Upper lobe of left lung (tissue), 6 donors: ENCODE data around the gene DNAJC3. TPM values are rescaled to one million over a fixed set of nuclear protein-coding genes. Genes with fewer than 3 reads are reported as not detected.
"Not testable (repeated sequence)": the region's sequence is repeated elsewhere in the genome, so short reads cannot be mapped to it uniquely, and the experiment has no call there.

Experiments
- ATAC-seq, 2 donors: fragments of 200-7000 bp; cut with Tn5 transposase; one replicate each; pipeline ENCODE4 v1.9.1; 2022; ENCODE audit warnings: mild to moderate bottlenecking in 2 of 2, moderate library complexity in 2 of 2; ENCODE audit not compliant: low FRiP score in 2 of 2
- DNase-seq, 2 donors: peaks; one replicate each; pipeline ENCODE4 v3.0.0-alpha.2; 2019 to 2020
- H3K27ac ChIP-seq, 4 donors: fragments of 200-600 bp; sonication (generic); one replicate each; pipeline ENCODE4 v1.5.1; 2016 to 2019
- H3K27me3 ChIP-seq, 4 donors: fragments of 200-600 bp; sonication (generic); one replicate each; pipeline ENCODE4 v1.5.1; 2017 to 2019
- H3K36me3 ChIP-seq, 4 donors: fragments of 200-600 bp; sonication (generic); one replicate each; pipeline ENCODE4 v1.5.1; 2016 to 2019
- H3K4me1 ChIP-seq, 4 donors: fragments of 200-600 bp; sonication (generic); one replicate each; pipeline ENCODE4 v1.5.1; 2018 to 2019
- H3K4me3 ChIP-seq, 4 donors: fragments of 200-600 bp; sonication (generic); one replicate each; pipeline ENCODE4 v1.5.1; 2017 to 2019; ENCODE audit warnings: mild to moderate bottlenecking in 2 of 4, moderate library complexity in 1 of 4
- H3K9me3 ChIP-seq, 4 donors: fragments of 200-600 bp; sonication (generic); one replicate each; pipeline ENCODE4 v1.5.1; 2018 to 2019
- EP300 ChIP-seq, 4 donors: sonication (generic); formaldehyde crosslinking; IDR thresholded peaks; one replicate each; pipeline ENCODE4 v1.5.1; 2017; ENCODE audit warnings: antibody characterized with exemption in 4 of 4, control low read depth in 2 of 4
- POLR2A ChIP-seq, 4 donors: fragments of 450-650 bp; IDR thresholded peaks; one replicate each; pipeline ENCODE4 v1.5.1; 2016 to 2017; ENCODE audit warnings: antibody characterized with exemption in 4 of 4, mild to moderate bottlenecking in 2 of 4
- POLR2AphosphoS5 ChIP-seq, 2 donors: sonication (generic); formaldehyde crosslinking; IDR thresholded peaks; one replicate each; pipeline ENCODE4 v1.5.1; 2017; ENCODE audit warnings: antibody characterized with exemption in 2 of 2
- WGBS, 2 donors: methylation state at CpG; one replicate each; pipeline ENCODE4 v1.1.5; 2017 to 2018; 5-methylcytosine and 5-hydroxymethylcytosine counted together
- total RNA-seq, 6 donors: library from RNA; depleted of rRNA in 4 of 6; stranded (reverse); fragments of >200 nt in 4 of 6; gene quantifications; one replicate each; pipeline versions ENCODE4 v1.1.0 to v1.2.1, GENCODE V29; 2016 to 2021
- TF ChIP-seq, protein P1 (sequence below), 6 experiments: fragments of 450-650 bp in 4 of 6; fragments of 200-600 bp in 2 of 6; sonication (generic) in 2 of 6; IDR thresholded peaks; one replicate each; pipeline ENCODE4 v1.5.1; 2016 to 2019; ENCODE audit warnings: antibody characterized with exemption in 6 of 6
- donor health status: DM: no; HTN: no; CAD: no; lungs with moderate emphysema.
- donor health status: DM: no; HTN: yes; CAD: no; lungs with severe emphysema.

The DNAJC3 gene
- total RNA-seq, 6 donors from 2014 or later, result 27.2 to 86.2 (median 53.3) TPM

DNA sequence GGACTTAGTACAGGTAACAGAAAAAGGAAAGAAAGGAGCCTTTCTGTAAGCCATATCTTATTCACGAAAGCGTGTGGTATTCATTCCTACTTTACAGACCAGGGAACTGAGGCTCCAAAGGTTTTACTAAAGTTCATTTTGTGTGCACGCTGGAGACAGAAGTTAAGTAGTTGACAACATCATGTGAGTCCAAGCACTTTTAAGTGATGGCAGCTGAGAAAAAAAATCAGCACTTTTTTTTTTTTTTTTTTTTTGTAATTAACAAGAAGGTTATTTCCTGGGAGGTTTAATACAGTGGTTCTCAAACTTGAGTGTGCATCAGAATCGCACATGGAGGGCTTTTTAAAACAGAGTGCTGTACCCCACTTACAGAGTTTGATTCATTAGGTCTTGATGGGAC is 2.0 kb downstream of the DNAJC3 start:
- Histone ChIP-seq H3K4me3 (peak overlapping the region in 1 of 4 donors; percentile 95), H3K27ac (peak overlapping the region in 1 of 4 donors; percentile 99), H3K27me3 (no peaks in the 10 kb centered on the region), H3K36me3 (no peaks in the 10 kb centered on the region), H3K4me1 (peaks cover 31 to 67% (median 34%) of the 10 kb centered on the region in 4 donors), H3K9me3 (no peaks in the 10 kb centered on the region)
- TF ChIP-seq EP300 (IDR thresholded peaks at IDR 0.05) (no peak), POLR2A (IDR thresholded peaks at IDR 0.05) (no peak), POLR2AphosphoS5 (IDR thresholded peaks at IDR 0.05) (no peak)
- TF ChIP-seq, protein P1, sequence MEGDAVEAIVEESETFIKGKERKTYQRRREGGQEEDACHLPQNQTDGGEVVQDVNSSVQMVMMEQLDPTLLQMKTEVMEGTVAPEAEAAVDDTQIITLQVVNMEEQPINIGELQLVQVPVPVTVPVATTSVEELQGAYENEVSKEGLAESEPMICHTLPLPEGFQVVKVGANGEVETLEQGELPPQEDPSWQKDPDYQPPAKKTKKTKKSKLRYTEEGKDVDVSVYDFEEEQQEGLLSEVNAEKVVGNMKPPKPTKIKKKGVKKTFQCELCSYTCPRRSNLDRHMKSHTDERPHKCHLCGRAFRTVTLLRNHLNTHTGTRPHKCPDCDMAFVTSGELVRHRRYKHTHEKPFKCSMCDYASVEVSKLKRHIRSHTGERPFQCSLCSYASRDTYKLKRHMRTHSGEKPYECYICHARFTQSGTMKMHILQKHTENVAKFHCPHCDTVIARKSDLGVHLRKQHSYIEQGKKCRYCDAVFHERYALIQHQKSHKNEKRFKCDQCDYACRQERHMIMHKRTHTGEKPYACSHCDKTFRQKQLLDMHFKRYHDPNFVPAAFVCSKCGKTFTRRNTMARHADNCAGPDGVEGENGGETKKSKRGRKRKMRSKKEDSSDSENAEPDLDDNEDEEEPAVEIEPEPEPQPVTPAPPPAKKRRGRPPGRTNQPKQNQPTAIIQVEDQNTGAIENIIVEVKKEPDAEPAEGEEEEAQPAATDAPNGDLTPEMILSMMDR (IDR thresholded peaks at IDR 0.05), result no peak
- DNase-seq (no peak), ATAC-seq (no peak)
- 75 to 77% methylated on average over 4 of the region's 4 CpGs for WGBS, 2 donors

DNA sequence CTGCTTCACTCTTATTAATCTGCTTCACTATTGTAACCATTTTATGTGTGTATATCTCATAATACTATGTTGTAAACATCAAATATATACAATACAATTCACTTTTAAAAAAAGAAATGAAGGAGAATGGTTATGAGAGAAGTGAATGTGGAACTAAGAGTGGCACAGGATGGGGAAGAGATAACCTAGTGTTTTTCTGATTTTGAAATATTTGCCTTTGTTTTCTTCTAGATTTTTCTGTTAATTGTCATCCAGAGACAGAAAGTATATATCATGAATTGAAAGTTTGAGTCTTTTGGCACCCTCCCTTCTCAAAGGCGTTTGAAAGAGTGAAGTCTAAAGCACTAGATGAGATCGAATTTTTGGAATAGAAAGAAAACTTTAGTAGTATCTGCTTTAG is 2.8 kb downstream of the DNAJC3 start:
- Histone ChIP-seq H3K27me3 (no peaks in the 10 kb centered on the region), H3K4me1 (peaks cover 30 to 68% (median 37%) of the 10 kb centered on the region in 4 donors), H3K36me3 (no peaks in the 10 kb centered on the region), H3K4me3 (no peak overlapping the region), H3K27ac (peak overlapping the region in 2 of 4 donors; percentile 28 to 45), H3K9me3 (no peaks in the 10 kb centered on the region)
- WGBS, 2 donors, result 33 to 51% methylated on average over 2 of the region's 2 CpGs
- TF ChIP-seq POLR2A (IDR thresholded peaks at IDR 0.05) (no peak), POLR2AphosphoS5 (IDR thresholded peaks at IDR 0.05) (no peak)
- DNase-seq (no peak), ATAC-seq (no peak)

DNA sequence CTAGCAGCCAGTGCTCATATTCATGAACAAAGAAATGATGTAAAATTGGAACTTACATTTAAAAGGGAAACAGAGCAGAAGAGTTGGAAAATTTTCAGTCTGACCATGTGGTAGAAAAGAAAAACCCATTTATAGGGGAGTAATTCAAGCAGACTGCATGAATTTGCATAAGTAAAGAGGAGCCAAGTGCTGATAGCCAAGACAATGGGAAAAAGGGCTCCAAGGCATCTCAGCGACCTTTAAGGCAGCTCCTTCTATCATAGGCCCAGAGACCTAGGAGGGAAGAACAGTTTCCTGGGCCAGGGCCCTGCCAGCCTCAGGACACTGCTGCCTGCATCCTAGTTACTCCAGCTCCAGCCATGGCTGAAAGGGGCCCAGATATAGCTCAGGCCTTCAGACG is 7.5 kb downstream of the DNAJC3 start:
- Histone ChIP-seq H3K36me3 (no peaks in the 10 kb centered on the region), H3K4me1 (peaks cover 20 to 50% (median 23%) of the 10 kb centered on the region in 4 donors), H3K9me3 (no peaks in the 10 kb centered on the region), H3K27me3 (no peaks in the 10 kb centered on the region), H3K4me3 (no peak overlapping the region), H3K27ac (peak overlapping the region in 1 of 4 donors; percentile 15)
- TF ChIP-seq, protein P1 (IDR thresholded peaks at IDR 0.05), result no peak
- TF ChIP-seq EP300 (IDR thresholded peaks at IDR 0.05) (no peak), POLR2AphosphoS5 (IDR thresholded peaks at IDR 0.05) (no peak)
- DNase-seq (no peak), ATAC-seq (peak in 1 of 2 donors; percentile 31)
- 57 to 82% methylated on average over 1 to 2 of the region's 2 CpGs for WGBS, 2 donors

DNA sequence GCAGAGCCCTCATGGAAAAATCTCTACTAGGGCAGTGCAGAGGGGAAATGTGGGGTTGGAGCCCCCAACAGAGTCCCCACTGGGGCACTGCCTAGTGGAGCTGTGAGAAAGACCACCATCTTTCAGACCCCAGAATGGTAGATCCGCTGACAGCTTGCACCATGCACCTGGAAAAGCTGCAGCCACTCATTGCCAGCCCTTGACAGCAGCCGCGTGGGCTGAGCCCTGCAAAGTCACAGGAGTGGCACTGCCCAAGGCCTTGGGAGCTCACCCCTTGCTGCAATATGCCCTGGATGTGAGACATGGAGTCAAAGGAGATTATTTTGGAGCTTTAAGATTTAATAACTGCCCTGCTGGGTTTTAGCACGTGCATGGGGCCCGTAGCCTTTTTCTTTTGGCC is 8.0 kb downstream of the DNAJC3 start:
- not testable (repeated sequence) for H3K9me3 ChIP-seq, H3K36me3 ChIP-seq, H3K27me3 ChIP-seq, H3K27ac ChIP-seq, H3K4me3 ChIP-seq, ATAC-seq
- WGBS, 2 donors, result 95 to 100% methylated on average over 4 to 5 of the region's 5 CpGs
- peaks cover 16 to 50% (median 19%) of the 10 kb centered on the region in 4 donors for H3K4me1 ChIP-seq
- DNase-seq, result peak in 1 of 2 donors; percentile 4

DNA sequence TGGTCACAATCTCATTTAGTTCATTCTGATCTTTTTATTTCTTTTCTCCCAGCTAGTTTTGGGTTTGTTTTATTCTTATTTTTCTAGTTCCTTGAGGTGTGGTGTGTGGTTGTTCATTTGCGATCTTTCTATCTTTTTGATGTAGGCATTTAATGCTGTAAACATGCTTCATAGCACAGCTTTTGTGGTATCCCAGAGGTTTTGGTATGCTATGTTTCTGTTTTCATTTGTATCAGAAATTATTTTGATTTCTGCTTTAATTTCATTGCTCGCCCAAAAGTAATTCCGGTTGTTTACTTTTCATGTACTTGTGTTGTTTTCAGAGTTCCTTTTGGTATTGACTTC is 12.6 kb downstream of the DNAJC3 start:
- no peak for ATAC-seq
- 89 to 95% methylated on average over 3 of the region's 3 CpGs for WGBS, 2 donors

DNA sequence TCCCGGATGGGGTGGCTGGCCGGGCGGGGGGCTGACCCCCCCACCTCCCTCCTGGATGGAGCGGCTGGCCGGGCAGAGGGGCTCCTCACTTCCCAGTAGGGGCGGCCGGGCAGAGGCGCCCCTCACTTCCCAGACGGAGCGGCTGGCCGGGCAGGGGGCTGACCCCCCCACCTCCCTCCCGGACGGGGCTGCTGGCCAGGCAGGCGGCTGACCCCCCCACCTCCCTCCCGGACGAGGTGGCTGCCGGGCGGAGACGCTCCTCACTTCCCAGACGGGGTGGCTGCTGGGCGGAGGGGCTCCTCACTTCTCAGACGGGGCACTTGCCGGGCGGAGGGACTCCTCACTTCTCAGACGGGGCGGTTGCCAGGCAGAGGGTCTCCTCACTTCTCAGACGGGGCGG is 14.0 kb downstream of the DNAJC3 start:
- peak in 1 of 2 donors; percentile 54 for DNase-seq

More for the DNA sequence above, 12.6 kb downstream of the DNAJC3 start:
- Histone ChIP-seq H3K4me1 (peaks cover 6 to 15% (median 7%) of the 10 kb centered on the region in 4 donors), H3K27ac (no peak overlapping the region), H3K9me3 (no peaks in the 10 kb centered on the region), H3K27me3 (no peaks in the 10 kb centered on the region), H3K4me3 (no peak overlapping the region), H3K36me3 (no peaks in the 10 kb centered on the region)
- DNase-seq, result no peak
- TF ChIP-seq POLR2AphosphoS5 (IDR thresholded peaks at IDR 0.05), result no peak

DNA sequence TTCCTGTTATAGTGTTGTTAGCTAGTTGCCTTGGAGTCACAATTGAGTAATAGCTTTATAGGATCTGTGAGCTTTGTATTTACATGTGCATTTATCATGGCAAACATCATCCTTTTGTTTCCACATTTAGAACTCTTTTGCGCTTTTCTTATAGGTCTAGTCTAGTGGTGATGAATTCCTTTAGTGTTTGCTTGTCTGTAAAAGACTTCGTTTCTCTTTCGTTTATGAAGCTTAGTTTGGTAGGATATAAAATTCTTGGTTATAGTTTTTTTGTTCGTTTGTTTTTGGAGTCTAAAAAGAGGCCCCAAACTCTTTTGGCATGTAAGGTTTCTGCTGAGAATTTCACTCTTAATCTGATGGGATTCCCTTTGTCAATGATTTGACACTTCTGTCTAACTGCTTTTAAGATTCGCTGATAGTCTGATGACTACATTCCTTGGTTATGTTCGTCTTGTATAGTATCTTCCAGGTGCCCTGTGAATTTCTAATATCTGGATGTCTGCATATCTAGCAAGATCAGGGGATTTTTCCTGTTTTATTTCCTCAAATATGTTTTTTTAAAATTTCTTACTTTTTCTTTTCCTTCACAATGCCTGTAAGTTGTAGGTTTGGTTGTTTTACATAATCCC is 20.2 kb downstream of the DNAJC3 start:
- WGBS, 2 donors, result 92% methylated on average over 6 of the region's 6 CpGs

More for the DNA sequence above, 14.0 kb downstream of the DNAJC3 start:
- not testable (repeated sequence) for ATAC-seq, H3K9me3 ChIP-seq, H3K36me3 ChIP-seq, H3K4me1 ChIP-seq, H3K27me3 ChIP-seq, H3K4me3 ChIP-seq, H3K27ac ChIP-seq
- 97 to 100% methylated on average over 6 to 13 of the region's 28 CpGs for WGBS, 2 donors

More for the DNA sequence above, 20.2 kb downstream of the DNAJC3 start:
- H3K27me3 ChIP-seq, result no peaks in the 10 kb centered on the region
- H3K4me3 ChIP-seq, result no peak overlapping the region
- no peaks in the 10 kb centered on the region for H3K9me3 ChIP-seq
- TF ChIP-seq POLR2A (IDR thresholded peaks at IDR 0.05) (no peak), EP300 (IDR thresholded peaks at IDR 0.05) (no peak), POLR2AphosphoS5 (IDR thresholded peaks at IDR 0.05) (no peak)
- TF ChIP-seq, protein P1 (IDR thresholded peaks at IDR 0.05), result no peak
- peaks cover 0 to 17% (median 9%) of the 10 kb centered on the region in 4 donors for H3K4me1 ChIP-seq
- H3K36me3 ChIP-seq, result no peaks in the 10 kb centered on the region
- DNase-seq (no peak), ATAC-seq (no peak)
- H3K27ac ChIP-seq, result no peak overlapping the region
